Measurements from ENCODE around the gene CFB. TPM values are rescaled to one million over a fixed set of nuclear protein-coding genes. Genes with fewer than 3 reads are reported as not detected.

CFB gene
- total and polyA plus RNA-seq, 9 of the 15 experiments (the other 6 are each of a cell fraction or from before 2014, with no cell fraction given), result 0.08 to 0.91 (median 0.22) TPM; not detected in 4

DNA sequence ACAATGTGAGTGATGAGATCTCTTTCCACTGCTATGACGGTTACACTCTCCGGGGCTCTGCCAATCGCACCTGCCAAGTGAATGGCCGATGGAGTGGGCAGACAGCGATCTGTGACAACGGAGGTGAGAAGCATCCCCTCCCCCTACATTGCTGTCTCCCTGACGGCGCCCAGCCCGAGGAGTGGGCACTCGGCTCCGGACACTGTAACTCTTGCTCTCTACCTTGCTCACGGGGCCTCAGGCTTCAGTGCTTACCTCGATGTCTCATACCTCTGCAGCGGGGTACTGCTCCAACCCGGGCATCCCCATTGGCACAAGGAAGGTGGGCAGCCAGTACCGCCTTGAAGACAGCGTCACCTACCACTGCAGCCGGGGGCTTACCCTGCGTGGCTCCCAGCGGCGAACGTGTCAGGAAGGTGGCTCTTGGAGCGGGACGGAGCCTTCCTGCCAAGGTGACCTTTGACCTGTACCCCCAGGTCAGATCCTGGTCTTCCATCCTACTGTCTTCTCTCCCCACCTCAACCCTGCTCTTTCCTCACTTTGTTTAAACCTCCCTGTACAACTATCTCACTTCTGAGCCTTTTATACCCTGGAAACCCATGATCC is 1.3 kb downstream of the CFB start (continued):
- TF ChIP-seq, protein P1, sequence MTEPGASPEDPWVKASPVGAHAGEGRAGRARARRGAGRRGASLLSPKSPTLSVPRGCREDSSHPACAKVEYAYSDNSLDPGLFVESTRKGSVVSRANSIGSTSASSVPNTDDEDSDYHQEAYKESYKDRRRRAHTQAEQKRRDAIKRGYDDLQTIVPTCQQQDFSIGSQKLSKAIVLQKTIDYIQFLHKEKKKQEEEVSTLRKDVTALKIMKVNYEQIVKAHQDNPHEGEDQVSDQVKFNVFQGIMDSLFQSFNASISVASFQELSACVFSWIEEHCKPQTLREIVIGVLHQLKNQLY (CRISPR knock-in tag; conservative IDR thresholded peaks at IDR 0.05), result no peak
- TF ChIP-seq NR2C1 (IDR thresholded peaks at IDR 0.05), result peak; percentile 83
- peak; percentile 84 for TF ChIP-seq NR2C1 (tag; IDR thresholded peaks at IDR 0.05)

DNA sequence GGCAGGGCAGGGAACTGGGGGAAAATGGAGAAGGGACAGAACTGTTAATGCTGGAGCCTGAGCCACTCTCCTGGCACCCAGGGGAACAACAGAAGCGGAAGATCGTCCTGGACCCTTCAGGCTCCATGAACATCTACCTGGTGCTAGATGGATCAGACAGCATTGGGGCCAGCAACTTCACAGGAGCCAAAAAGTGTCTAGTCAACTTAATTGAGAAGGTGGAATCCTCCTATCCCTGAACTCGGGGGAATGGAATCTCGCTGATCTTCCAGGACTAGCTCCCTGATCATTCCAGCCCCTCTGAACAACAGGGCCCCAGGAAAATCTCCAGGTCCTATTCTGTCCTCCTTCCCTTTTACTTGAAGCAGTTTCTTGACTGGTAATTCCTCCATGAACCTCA is 2.0 kb downstream of the CFB start:
- Histone ChIP-seq H3K27ac (ENCODE audit: extremely low read depth, low read depth, low read length) (no peak overlapping the region), H4K20me1 (replicated peaks; ENCODE audit: control insufficient read depth, insufficient read depth, low read length) (no peaks in the 10 kb centered on the region), H3K4me3 (no peak overlapping the region), H3K4me2 (ENCODE audit: insufficient read depth, low read length) (no peak overlapping the region), H3K9me3 (replicated peaks; ENCODE audit: control insufficient read depth, insufficient read depth, low read depth, low read length) (no peaks in the 10 kb centered on the region), H3K36me3 (ENCODE audit: control insufficient read depth, insufficient read depth, low read length) (peaks cover 21% of the 10 kb centered on the region), H2AFZ (ENCODE audit: low read depth, low read length) (no peak overlapping the region), H3K4me1 (replicated peaks in 1 of 2; ENCODE audit: control insufficient read depth in 2 of 2, insufficient read depth in 2 of 2, low read length in 2 of 2) (peaks cover 16 to 24% of the 10 kb centered on the region in 2 experiments), H3K79me2 (ENCODE audit: control insufficient read depth, insufficient read depth, low read length) (no peaks in the 10 kb centered on the region), H3K27me3 (ENCODE audit: control insufficient read depth in 2 of 2, insufficient read depth in 2 of 2, low read length in 2 of 2) (peaks cover 2 to 21% of the 10 kb centered on the region in 2 experiments; a peak in 3 of 5 replicates), H3K9ac (ENCODE audit: insufficient read depth in 1 of 2, low read depth in 2 of 2, low read length in 2 of 2) (no peak overlapping the region), H3K9me1 (ENCODE audit: control insufficient read depth, insufficient read depth, low read length) (peaks cover 7% of the 10 kb centered on the region)
- in situ Hi-C loops (cut with MboI), result no loop called here
- TF ChIP-seq C11orf30 (IDR thresholded peaks at IDR 0.05; ENCODE audit: low read depth) (peak; percentile 70), FOXM1 (IDR thresholded peaks at IDR 0.05; ENCODE audit: low read depth) (no peak), FOXM1 (CRISPR knock-in tag; IDR thresholded peaks at IDR 0.05; ENCODE audit: low read depth) (no peak), PTBP1 (IDR thresholded peaks at IDR 0.05; ENCODE audit: low read depth, low read length) (no peak), ZNF316 (IDR thresholded peaks at IDR 0.05) (peak; percentile 85)
- TF ChIP-seq, protein P2, sequence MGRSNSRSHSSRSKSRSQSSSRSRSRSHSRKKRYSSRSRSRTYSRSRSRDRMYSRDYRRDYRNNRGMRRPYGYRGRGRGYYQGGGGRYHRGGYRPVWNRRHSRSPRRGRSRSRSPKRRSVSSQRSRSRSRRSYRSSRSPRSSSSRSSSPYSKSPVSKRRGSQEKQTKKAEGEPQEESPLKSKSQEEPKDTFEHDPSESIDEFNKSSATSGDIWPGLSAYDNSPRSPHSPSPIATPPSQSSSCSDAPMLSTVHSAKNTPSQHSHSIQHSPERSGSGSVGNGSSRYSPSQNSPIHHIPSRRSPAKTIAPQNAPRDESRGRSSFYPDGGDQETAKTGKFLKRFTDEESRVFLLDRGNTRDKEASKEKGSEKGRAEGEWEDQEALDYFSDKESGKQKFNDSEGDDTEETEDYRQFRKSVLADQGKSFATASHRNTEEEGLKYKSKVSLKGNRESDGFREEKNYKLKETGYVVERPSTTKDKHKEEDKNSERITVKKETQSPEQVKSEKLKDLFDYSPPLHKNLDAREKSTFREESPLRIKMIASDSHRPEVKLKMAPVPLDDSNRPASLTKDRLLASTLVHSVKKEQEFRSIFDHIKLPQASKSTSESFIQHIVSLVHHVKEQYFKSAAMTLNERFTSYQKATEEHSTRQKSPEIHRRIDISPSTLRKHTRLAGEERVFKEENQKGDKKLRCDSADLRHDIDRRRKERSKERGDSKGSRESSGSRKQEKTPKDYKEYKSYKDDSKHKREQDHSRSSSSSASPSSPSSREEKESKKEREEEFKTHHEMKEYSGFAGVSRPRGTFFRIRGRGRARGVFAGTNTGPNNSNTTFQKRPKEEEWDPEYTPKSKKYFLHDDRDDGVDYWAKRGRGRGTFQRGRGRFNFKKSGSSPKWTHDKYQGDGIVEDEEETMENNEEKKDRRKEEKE (IDR thresholded peaks at IDR 0.05; ENCODE audit: borderline replicate concordance in 1 of 2, control insufficient read depth in 1 of 2, low read depth in 2 of 2, low read length in 1 of 2), result no peak
- TF ChIP-seq, protein P3, sequence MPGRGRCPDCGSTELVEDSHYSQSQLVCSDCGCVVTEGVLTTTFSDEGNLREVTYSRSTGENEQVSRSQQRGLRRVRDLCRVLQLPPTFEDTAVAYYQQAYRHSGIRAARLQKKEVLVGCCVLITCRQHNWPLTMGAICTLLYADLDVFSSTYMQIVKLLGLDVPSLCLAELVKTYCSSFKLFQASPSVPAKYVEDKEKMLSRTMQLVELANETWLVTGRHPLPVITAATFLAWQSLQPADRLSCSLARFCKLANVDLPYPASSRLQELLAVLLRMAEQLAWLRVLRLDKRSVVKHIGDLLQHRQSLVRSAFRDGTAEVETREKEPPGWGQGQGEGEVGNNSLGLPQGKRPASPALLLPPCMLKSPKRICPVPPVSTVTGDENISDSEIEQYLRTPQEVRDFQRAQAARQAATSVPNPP (IDR thresholded peaks at IDR 0.05; ENCODE audit: borderline replicate concordance, insufficient read depth, insufficient read length), result no peak
- TF ChIP-seq, protein P4, sequence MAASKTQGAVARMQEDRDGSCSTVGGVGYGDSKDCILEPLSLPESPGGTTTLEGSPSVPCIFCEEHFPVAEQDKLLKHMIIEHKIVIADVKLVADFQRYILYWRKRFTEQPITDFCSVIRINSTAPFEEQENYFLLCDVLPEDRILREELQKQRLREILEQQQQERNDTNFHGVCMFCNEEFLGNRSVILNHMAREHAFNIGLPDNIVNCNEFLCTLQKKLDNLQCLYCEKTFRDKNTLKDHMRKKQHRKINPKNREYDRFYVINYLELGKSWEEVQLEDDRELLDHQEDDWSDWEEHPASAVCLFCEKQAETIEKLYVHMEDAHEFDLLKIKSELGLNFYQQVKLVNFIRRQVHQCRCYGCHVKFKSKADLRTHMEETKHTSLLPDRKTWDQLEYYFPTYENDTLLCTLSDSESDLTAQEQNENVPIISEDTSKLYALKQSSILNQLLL (CRISPR knock-in tag; IDR thresholded peaks at IDR 0.05; ENCODE audit: borderline replicate concordance), result no peak
- intact Hi-C loops (cut with micrococcal nuclease), result loop anchor here (5.0 kb wide), 1 partner anchor 46 kb away; the partner anchor contains the start of gene ZBTB12
- ATAC-seq (no peak), DNase-seq (ENCODE audit: extremely low read depth in 1 of 4, low spot score in 3 of 4) (no peak), FAIRE-seq (no peak)
- BruUV-seq (replicated peaks), result no TSS peak
- ChIA-PET POLR2A (interaction anchor here (1.3 to 1.9 kb wide), 2 partner anchors 9 to 100 kb away, joined by 4 to 6 read pairs; no protein-coding TSS in a partner anchor), CTCF (ENCODE audit: low intra/inter-chr PET ratio) (no interaction called here)
- WGBS (ENCODE audit: insufficient coverage, low coverage, missing lambda C conversion rate), result 70% methylated on average over 4 of the region's 4 CpGs
